A673 (cell line): ENCODE data around the gene CAB39.

ENCODE experiments used
- CTCF ChIP-seq: fragments of 300-800, 200-600 bp; sonication (generic); conservative IDR thresholded peaks from 2 replicates; pipeline ENCODE4 v1.5.1; 2017; ENCODE audit warnings: low read depth, mild to moderate bottlenecking, antibody characterized with exemption, low read length, moderate library complexity, mixed read lengths
- EZH2 ChIP-seq: fragments of 200-600 bp; sonication (generic); IDR thresholded peaks from 2 replicates; pipeline ENCODE4 v1.6.1; 2017; ENCODE audit warnings: borderline replicate concordance, low read depth, mild to moderate bottlenecking, mixed read lengths, antibody characterized with exemption, low read length; ENCODE audit not compliant: poor library complexity, severe bottlenecking

- TF ChIP-seq CTCF: no peak
- TF ChIP-seq EZH2: no peak
These were observed 83.7 kb downstream of the CAB39 start for GRCh38 chr2:230796280-230796862.
